HG03469 (cell line): ENCODE results near the gene CLIC5.

Experiments
- ATAC-seq: cut with Tn5 transposase; IDR thresholded peaks from one replicate; pipeline ENCODE4 v1.9.1; 2021; ENCODE audit warnings: mild to moderate bottlenecking, moderate library complexity, moderate number of reproducible peaks; ENCODE audit not compliant: unreplicated experiment

Gene CLIC5

DNA sequence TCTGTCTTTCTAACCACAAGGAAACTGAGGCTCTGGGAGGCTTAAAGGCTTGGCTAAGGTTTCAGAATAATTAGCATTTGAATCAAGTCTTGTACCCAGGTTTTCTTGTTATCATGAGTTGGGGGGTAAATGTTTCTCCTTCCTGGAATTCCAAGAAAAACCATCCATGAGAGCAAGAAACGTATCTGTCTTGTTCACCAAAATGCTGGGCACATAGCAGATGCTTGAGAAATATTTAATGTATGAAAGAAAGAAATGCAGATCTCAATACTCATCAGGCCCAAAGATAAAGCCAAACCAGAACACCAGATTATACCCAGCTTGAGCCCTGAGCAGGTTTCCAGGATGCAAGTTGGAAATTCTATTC is 164.6 kb downstream of the CLIC5 start:
- no peak for ATAC-seq

DNA sequence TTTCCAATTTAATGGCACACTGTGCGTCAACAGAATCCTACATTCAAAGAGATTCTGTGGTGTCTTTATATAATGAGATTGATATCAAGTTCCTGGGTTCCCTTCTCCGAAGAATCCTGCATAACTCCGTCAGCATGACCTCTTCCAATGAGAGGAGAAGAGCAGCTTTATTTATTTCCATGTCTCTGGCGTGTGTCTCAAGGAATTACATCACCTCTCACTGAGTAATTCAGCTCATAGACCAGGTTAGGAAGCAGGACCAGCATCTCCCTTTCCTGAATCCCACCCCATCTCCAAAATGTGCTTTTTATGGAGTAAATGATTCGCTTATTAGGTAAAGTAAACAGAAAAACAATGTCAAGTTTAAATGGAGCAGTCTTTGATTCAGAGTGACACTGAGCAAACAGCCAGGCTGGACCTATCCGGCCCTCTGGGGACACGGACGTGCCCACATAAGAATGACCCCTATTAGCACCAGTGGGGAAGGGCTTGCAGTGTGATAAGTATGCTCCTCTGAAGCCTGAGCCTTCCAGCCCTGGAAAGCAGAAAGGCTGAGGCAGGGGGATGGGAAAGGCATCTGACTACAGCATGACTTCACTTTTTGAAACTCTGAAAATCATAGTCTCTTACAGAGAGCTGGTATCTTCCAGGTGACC is 165.2 kb downstream of the CLIC5 start:
- ATAC-seq: no peak

- no peak for ATAC-seq
Observed at GRCh38 chr6:45845567-45845966, 170.1 kb downstream of the CLIC5 start.

- no peak for ATAC-seq
Observed at GRCh38 chr6:45844986-45845385, 170.7 kb downstream of the CLIC5 start.

GRCh38 chr6:45843848-45844521 is 171.7 kb downstream of the CLIC5 start:
- no peak for ATAC-seq

DNA sequence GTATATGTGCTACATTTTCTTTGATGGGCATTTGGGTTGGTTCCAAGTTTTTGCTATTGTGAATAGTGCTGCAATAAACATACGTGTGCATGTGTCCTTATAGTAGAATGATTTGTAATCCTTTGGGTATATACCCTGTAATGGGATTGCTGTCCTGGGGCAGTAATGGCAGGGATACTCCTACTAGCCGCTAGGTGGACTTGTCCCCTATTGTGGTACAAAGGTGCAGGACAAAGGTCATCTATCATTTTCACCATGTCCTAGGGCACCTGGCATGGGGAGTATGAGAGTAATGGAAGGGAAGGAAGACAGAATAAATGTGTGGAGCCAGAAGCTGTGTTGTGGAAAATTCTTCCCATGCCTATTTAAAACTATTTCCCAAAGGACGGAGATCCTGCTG is 174.6 kb downstream of the CLIC5 start:
- no peak for ATAC-seq

DNA sequence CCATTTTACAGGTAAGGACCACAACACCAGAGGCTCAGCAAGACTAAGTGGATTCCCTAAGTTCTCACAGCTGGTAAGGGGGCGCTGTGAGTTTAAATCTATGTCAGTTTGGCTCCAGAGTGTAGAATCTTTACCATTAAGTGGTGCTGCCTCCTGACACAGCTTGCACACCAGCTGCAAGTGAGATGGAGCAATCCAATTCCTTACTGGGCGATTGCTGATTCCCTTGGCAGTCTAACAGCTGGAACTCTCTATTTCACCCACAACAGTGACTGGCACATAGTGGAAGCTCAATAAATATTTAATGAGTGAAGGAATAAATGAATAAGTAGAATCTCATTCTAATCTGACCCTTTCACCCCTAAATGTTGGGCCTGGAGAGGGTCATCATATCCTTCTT is 176.7 kb downstream of the CLIC5 start:
- no peak for ATAC-seq

DNA sequence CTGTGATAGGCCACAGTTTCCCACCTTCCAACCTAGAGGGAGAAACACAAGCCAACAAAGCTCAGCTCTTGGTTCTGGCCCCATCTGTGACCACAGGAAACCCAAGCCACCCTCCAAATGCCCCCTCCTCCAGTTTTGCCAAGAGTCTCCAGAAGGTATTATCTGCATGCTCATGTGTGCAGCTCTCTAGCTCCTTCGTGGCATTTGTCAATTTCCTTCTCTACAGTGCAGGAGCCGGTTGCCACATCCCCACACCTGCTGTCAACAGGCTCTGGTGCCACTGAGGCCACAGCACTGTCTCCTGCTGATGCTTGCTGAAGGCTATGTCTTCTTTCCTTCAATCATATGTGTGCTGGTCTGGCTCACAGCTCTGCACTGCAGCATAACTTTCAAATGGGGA is 177.2 kb downstream of the CLIC5 start:
- ATAC-seq: no peak

GRCh38 chr6:45837541-45838200 is 178.0 kb downstream of the CLIC5 start:
- no peak for ATAC-seq

DNA sequence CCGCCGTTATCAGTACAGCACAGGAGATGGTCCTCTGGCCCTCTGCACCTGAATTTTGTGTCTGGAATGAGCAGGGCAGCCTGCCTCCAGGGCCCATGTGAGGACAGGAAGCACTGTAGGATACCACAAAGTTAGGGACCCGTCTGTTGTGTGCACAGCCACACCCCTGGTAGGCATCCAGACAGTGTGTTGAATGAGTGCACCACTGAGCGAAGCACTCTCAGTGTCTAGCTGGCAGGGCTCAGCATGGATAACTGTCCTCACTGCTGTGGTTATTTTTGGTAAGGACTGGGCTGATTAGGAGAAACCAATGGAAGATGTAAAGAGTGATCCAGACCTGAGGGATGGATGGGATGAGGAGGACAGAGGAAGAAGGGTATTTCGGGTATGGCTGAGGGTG is 178.7 kb downstream of the CLIC5 start:
- ATAC-seq: no peak

GRCh38 chr6:45836438-45836824 is 179.2 kb downstream of the CLIC5 start:
- ATAC-seq: no peak

DNA sequence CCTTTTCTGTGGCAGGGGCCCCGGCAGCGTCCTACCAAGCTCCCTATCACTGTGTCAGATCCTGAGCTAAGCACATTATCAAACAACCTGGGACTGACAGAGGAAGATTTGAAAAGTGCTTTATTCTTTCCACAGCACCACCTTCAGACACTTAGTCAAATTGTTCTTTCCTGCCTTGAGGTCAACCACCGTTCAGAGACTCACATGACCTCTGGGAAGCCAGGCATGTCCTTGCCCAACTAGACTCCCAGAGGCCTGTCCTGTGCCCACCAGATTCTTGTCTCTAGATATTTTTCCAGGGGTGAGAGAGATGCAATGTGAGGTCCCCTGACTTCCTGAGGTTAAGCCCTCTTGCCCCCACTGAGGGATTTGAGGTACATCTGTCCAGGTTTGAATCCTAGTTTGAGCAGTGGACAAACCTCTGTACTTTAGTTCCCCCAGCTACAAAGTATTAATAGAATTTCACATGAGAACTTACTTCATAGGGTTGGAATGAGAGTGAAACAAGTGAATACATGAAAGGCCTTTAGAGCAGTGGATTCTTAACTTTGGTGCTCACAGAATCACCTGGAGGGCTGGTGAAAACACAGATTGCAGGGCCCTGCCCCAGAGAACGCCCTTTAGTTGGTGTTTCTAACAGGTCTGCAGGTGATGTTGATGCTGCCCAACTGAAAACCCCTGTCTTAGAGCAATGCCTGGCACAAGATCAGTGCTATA is 179.8 kb downstream of the CLIC5 start:
- no peak for ATAC-seq

- no peak for ATAC-seq
Observed at GRCh38 chr6:45832063-45832462, 183.6 kb downstream of the CLIC5 start.
